Subcutaneous abdominal adipose tissue (tissue), 5 donors: ENCODE measurements around the gene GNAL.

ENCODE experiments used
- H3K27ac ChIP-seq: one replicate; pipeline ENCODE4 v1.7.0; 2013; ENCODE audit warnings: low read depth, mild to moderate bottlenecking, inconsistent platforms, low read length, moderate library complexity
- H3K27me3 ChIP-seq, 5 donors: one replicate each; pipeline ENCODE4 v1.7.0; 2013; ENCODE audit warnings: low read length in 5 of 5, inconsistent platforms in 1 of 5; ENCODE audit not compliant: control insufficient read depth in 5 of 5, insufficient read depth in 4 of 5
- H3K36me3 ChIP-seq, 5 donors: one replicate each; pipeline ENCODE4 v1.7.0; 2013; ENCODE audit warnings: low read length in 5 of 5; ENCODE audit not compliant: control insufficient read depth in 5 of 5, insufficient read depth in 5 of 5
- H3K4me1 ChIP-seq, 5 donors: one replicate each; pipeline ENCODE4 v1.7.0; 2013; ENCODE audit warnings: low read length in 5 of 5, mild to moderate bottlenecking in 3 of 5, moderate library complexity in 1 of 5; ENCODE audit not compliant: control insufficient read depth in 5 of 5, insufficient read depth in 5 of 5
- H3K4me3 ChIP-seq, 5 donors: one replicate each; pipeline ENCODE4 v1.7.0; 2013; ENCODE audit warnings: low read length in 5 of 5, low read depth in 1 of 5
- H3K9ac ChIP-seq, 5 donors: one replicate each; pipeline ENCODE4 v1.7.0; 2013; ENCODE audit warnings: low read length in 5 of 5, mild to moderate bottlenecking in 4 of 5, moderate library complexity in 3 of 5
- H3K9me3 ChIP-seq, 5 donors: one replicate each; pipeline ENCODE4 v1.7.0; 2013; ENCODE audit warnings: low read length in 5 of 5; ENCODE audit not compliant: control insufficient read depth in 5 of 5
- donor health status: healthy.
- donor health status: healthy.
- donor health status: healthy.
- donor health status: healthy.
- donor health status: healthy.

The GNAL gene

GRCh38 chr18:11828786-11829432, 139.8 kb downstream of the GNAL start:
- Histone ChIP-seq H3K9ac (no peak overlapping the region), H3K36me3 (no peaks in the 10 kb centered on the region), H3K4me1 (no peaks in the 10 kb centered on the region), H3K4me3 (no peak overlapping the region), H3K27ac (no peak overlapping the region), H3K9me3 (no peaks in the 10 kb centered on the region), H3K27me3 (no peaks in the 10 kb centered on the region)

- no peaks in the 10 kb centered on the region for H3K9me3 ChIP-seq
- no peaks in the 10 kb centered on the region for H3K27me3 ChIP-seq
- H3K4me3 ChIP-seq, result no peak overlapping the region
- H3K27ac ChIP-seq, result no peak overlapping the region
- H3K4me1 ChIP-seq, result no peaks in the 10 kb centered on the region
- H3K9ac ChIP-seq, result no peak overlapping the region
- no peaks in the 10 kb centered on the region for H3K36me3 ChIP-seq
Observed at GRCh38 chr18:11830585-11830984, 141.5 kb downstream of the GNAL start.

- Histone ChIP-seq H3K9me3 (no peaks in the 10 kb centered on the region), H3K4me3 (no peak overlapping the region), H3K4me1 (no peaks in the 10 kb centered on the region), H3K36me3 (no peaks in the 10 kb centered on the region), H3K27ac (no peak overlapping the region), H3K9ac (no peak overlapping the region), H3K27me3 (no peaks in the 10 kb centered on the region)
Observed at GRCh38 chr18:11831921-11832320, 142.9 kb downstream of the GNAL start.

- H3K27me3 ChIP-seq, result no peaks in the 10 kb centered on the region
Observed at GRCh38 chr18:11834772-11835171, 145.7 kb downstream of the GNAL start.

GRCh38 chr18:11839556-11839955, 150.5 kb downstream of the GNAL start:
- no peaks in the 10 kb centered on the region for H3K27me3 ChIP-seq
- H3K4me3 ChIP-seq, result no peak overlapping the region
- H3K9ac ChIP-seq, result no peak overlapping the region
- H3K4me1 ChIP-seq, result no peaks in the 10 kb centered on the region
- no peak overlapping the region for H3K27ac ChIP-seq
- no peaks in the 10 kb centered on the region for H3K9me3 ChIP-seq
- H3K36me3 ChIP-seq, result no peaks in the 10 kb centered on the region

More at GRCh38 chr18:11834772-11835171, 145.7 kb downstream of the GNAL start:
- Histone ChIP-seq H3K36me3 (no peaks in the 10 kb centered on the region), H3K9ac (no peak overlapping the region), H3K4me3 (no peak overlapping the region), H3K9me3 (no peaks in the 10 kb centered on the region), H3K27ac (no peak overlapping the region), H3K4me1 (no peaks in the 10 kb centered on the region)

- H3K27ac ChIP-seq, result no peak overlapping the region
- no peaks in the 10 kb centered on the region for H3K4me1 ChIP-seq
- H3K4me3 ChIP-seq, result no peak overlapping the region
- no peaks in the 10 kb centered on the region for H3K9me3 ChIP-seq
- no peaks in the 10 kb centered on the region for H3K27me3 ChIP-seq
- no peaks in the 10 kb centered on the region for H3K36me3 ChIP-seq
- H3K9ac ChIP-seq, result no peak overlapping the region
Observed at GRCh38 chr18:11840493-11840892, 151.4 kb downstream of the GNAL start.

GRCh38 chr18:11842562-11842961, 153.5 kb downstream of the GNAL start:
- no peak overlapping the region for H3K4me3 ChIP-seq
- H3K9me3 ChIP-seq, result no peaks in the 10 kb centered on the region
- H3K9ac ChIP-seq, result no peak overlapping the region
- H3K27ac ChIP-seq, result no peak overlapping the region
- no peaks in the 10 kb centered on the region for H3K4me1 ChIP-seq
- no peaks in the 10 kb centered on the region for H3K36me3 ChIP-seq
- no peaks in the 10 kb centered on the region for H3K27me3 ChIP-seq

GRCh38 chr18:11844436-11844835, 155.4 kb downstream of the GNAL start:
- H3K27me3 ChIP-seq, result no peaks in the 10 kb centered on the region
- H3K36me3 ChIP-seq, result no peaks in the 10 kb centered on the region
- H3K27ac ChIP-seq, result no peak overlapping the region
- H3K9ac ChIP-seq, result no peak overlapping the region
- no peaks in the 10 kb centered on the region for H3K9me3 ChIP-seq
- H3K4me3 ChIP-seq, result no peak overlapping the region
- H3K4me1 ChIP-seq, result peaks cover 0 to 2% (median under 1%) of the 10 kb centered on the region in 5 donors

- Histone ChIP-seq H3K36me3 (no peaks in the 10 kb centered on the region), H3K4me1 (peaks cover 0 to 12% (median 11%) of the 10 kb centered on the region in 5 donors), H3K4me3 (no peak overlapping the region), H3K27ac (no peak overlapping the region), H3K9me3 (no peaks in the 10 kb centered on the region), H3K27me3 (no peaks in the 10 kb centered on the region), H3K9ac (no peak overlapping the region)
Observed at GRCh38 chr18:11845654-11846053, 156.6 kb downstream of the GNAL start.

- no peak overlapping the region for H3K27ac ChIP-seq
- no peak overlapping the region for H3K4me3 ChIP-seq
- peaks cover 1 to 26% (median 23%) of the 10 kb centered on the region in 5 donors for H3K4me1 ChIP-seq
- H3K27me3 ChIP-seq, result no peaks in the 10 kb centered on the region
- H3K9me3 ChIP-seq, result no peaks in the 10 kb centered on the region
- no peaks in the 10 kb centered on the region for H3K36me3 ChIP-seq
- H3K9ac ChIP-seq, result no peak overlapping the region
Observed at GRCh38 chr18:11847811-11848210, 158.7 kb downstream of the GNAL start.
